Panc1 (cell line): ENCODE measurements around the gene CSKMT. TPM values are rescaled to one million over a fixed set of nuclear protein-coding genes. Genes with fewer than 3 reads are reported as not detected.
A peak's percentile ranks its signal among the peaks of the same experiment; 100 is the strongest.

Source experiments
- ATAC-seq: fragments of 200-7000 bp; cut with Tn5 transposase; 2 replicates; pipeline ENCODE4 v1.9.1; 2020; ENCODE audit warnings: mild to moderate bottlenecking, moderate library complexity
- BruUV-seq: library from RNA; stranded (reverse); fragments of 400-500 nt; replicated peaks from 2 replicates; lab custom pipeline; 2021; lab: Mats Ljungman, UMichigan
- CTCF ChIA-PET: fragments of 300-600 bp; sonication (Branson Sonifier 250); formaldehyde crosslinking; loops from one replicate; lab custom pipeline; 2022; ENCODE audit warnings: antibody characterized with exemption; lab: Charles Lee
- POLR2A ChIA-PET: fragments of 300-600 bp; sonication (Branson Sonifier 250); formaldehyde crosslinking; loops from one replicate; lab custom pipeline; 2022; ENCODE audit warnings: antibody characterized with exemption; lab: Charles Lee
- DNase-seq: peaks from one replicate; pipeline ENCODE4 v3.0.0-alpha.2; 2010; ENCODE audit warnings: low read depth, low spot score
- H3K27ac ChIP-seq: 2 replicates; pipeline ENCODE4 v1.5.1; 2011; ENCODE audit warnings: mild to moderate bottlenecking, low read length, inconsistent platforms
- H3K27me3 ChIP-seq: fragments of 200-500 bp; sonication (Bioruptor generic); 2 replicates; pipeline ENCODE4 v1.6.0; 2014; ENCODE audit warnings: low read length, inconsistent platforms; ENCODE audit not compliant: control insufficient read depth, insufficient read depth
- H3K36me3 ChIP-seq: fragments of 200-500 bp; sonication (Bioruptor generic); 2 replicates; pipeline ENCODE4 v1.5.1; 2014; ENCODE audit warnings: inconsistent platforms, mild to moderate bottlenecking, low read length, moderate library complexity; ENCODE audit not compliant: control insufficient read depth, insufficient read depth
- H3K4me1 ChIP-seq: 2 replicates; pipeline ENCODE4 v1.5.1; 2011; ENCODE audit warnings: inconsistent platforms, mild to moderate bottlenecking, low read length, moderate library complexity; ENCODE audit not compliant: control insufficient read depth, insufficient read depth
- H3K4me3 ChIP-seq, 2 experiments: 2 replicates each; pipeline ENCODE4 v1.5.1; 2011 to 2012; ENCODE audit warnings: low read depth in 2 of 2, low read length in 2 of 2, mild to moderate bottlenecking in 2 of 2, inconsistent platforms in 1 of 2, moderate library complexity in 1 of 2
- H3K9me3 ChIP-seq: fragments of 200-500 bp; sonication (Bioruptor generic); 2 replicates; pipeline ENCODE4 v1.5.1; 2014; ENCODE audit warnings: low read depth, mild to moderate bottlenecking, inconsistent platforms, low read length, moderate library complexity; ENCODE audit not compliant: control insufficient read depth, insufficient read depth
- POLR2AphosphoS5 ChIP-seq: IDR thresholded peaks from 2 replicates; pipeline ENCODE4 v1.6.1; 2012; ENCODE audit warnings: mild to moderate bottlenecking, low read depth, low read length, moderate library complexity
- SIN3A ChIP-seq: IDR thresholded peaks from 2 replicates; pipeline ENCODE4 v1.6.1; 2012; ENCODE audit warnings: low read depth, mild to moderate bottlenecking, low read length, moderate library complexity, borderline replicate concordance; ENCODE audit not compliant: insufficient read depth
- TCF7L2 ChIP-seq: IDR thresholded peaks from 2 replicates; pipeline ENCODE4 v1.6.1; 2011; ENCODE audit warnings: mild to moderate bottlenecking, low read depth, low read length, inconsistent platforms
- in situ Hi-C: cut with HindIII; loops from 2 replicates; pipeline ENCODE4 v1.10.0; 2016; ENCODE audit warnings: low sequenced_read_pairs, low pct_unique_long_range_greater_than_20kb
- intact Hi-C: fragments of 100-400 bp; cut with micrococcal nuclease; formaldehyde crosslinking; loops from one replicate; pipeline ENCODE4 v1.10.0; 2022; ENCODE audit not compliant: unreplicated experiment
- total RNA-seq: library from RNA; stranded (reverse); gene quantifications from one replicate; pipeline ENCODE4 v1.2.1, GENCODE V29; 2021; ENCODE audit not compliant: unreplicated experiment
- TF ChIP-seq, protein P1 (sequence below), 2 experiments: IDR thresholded peaks; 2 replicates each; pipeline ENCODE4 v1.6.1; 2011 to 2012; ENCODE audit warnings: low read depth in 2 of 2, control low read depth in 1 of 2, low read length in 1 of 2, mild to moderate bottlenecking in 1 of 2, moderate library complexity in 1 of 2; ENCODE audit not compliant: insufficient read depth in 1 of 2
- TF ChIP-seq, protein P2 (sequence below): fragments of 450-650 bp; IDR thresholded peaks from 2 replicates; pipeline ENCODE4 v1.5.1; 2017; ENCODE audit warnings: mild to moderate bottlenecking

The CSKMT gene
- total RNA-seq, 1 experiment from 2014 or later = 36.9 TPM

DNA sequence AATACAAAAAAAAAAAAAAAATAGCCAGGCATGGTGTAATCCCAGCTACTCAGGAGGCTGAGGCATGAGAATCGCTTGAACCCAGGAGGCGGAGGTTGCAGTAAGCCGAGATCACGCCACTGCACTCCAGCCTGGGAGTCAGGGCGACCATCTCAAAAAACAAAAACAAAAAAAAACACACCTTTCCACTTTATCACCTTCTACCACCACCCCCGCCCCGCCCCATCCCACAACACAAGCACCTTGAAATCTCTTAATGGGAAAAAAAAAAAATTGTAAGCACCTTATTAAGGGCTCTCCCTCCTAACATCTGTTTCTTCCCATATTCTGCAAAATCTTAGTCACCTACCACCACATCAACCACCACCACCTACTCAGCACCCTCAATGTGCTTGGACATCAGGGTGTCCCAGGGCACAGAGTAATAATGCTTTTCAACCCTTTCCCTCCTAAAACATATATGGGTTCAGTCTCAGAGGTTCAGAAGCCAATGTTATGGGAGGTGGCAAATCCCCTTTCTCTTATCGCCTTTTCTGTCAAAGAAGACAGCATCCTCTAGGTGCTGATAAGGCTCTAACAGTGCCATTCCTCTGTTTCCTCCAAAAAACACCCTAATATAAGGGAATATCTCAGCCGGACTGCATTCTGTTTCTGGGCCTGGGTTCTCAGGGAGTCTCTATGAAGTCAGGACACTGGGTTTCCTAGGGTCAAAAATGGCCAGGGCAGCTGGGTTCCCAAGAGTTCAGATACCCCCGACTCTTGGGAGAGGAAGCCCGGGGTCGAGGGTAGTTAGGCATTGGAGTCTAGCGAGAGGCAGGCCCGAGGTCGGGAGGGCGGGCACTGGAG, 12.7 kb upstream of the CSKMT start:
- in situ Hi-C loops = no loop called here
- Histone ChIP-seq H3K27me3 (no peaks in the 10 kb centered on the region), H3K4me3 (peak overlapping the region; percentile 86 to 93), H3K9me3 (no peaks in the 10 kb centered on the region), H3K36me3 (0 out of 2 replicates have a peak, but pooled peaks cover 5% of the 10 kb centered on the region), H3K4me1 (peaks cover 8% of the 10 kb centered on the region), H3K27ac (peak overlapping the region; percentile 97)
- DNase-seq (no peak), ATAC-seq (no peak)
- ChIA-PET CTCF (interaction anchor here (0.6 kb wide), 1 partner anchor 13 kb away, joined by 3 read pairs; no protein-coding TSS in a partner anchor), POLR2A (interaction anchor here (0.6 to 1.1 kb wide), 4 partner anchors 12 to 17 kb away, joined by 4 to 9 read pairs (median 4); partner anchors contain the start of genes C11orf98 and CSKMT)
- intact Hi-C loops = no loop called here
- TF ChIP-seq TCF7L2 (no peak), SIN3A (no peak), POLR2AphosphoS5 (no peak)
- TF ChIP-seq, protein P1, sequence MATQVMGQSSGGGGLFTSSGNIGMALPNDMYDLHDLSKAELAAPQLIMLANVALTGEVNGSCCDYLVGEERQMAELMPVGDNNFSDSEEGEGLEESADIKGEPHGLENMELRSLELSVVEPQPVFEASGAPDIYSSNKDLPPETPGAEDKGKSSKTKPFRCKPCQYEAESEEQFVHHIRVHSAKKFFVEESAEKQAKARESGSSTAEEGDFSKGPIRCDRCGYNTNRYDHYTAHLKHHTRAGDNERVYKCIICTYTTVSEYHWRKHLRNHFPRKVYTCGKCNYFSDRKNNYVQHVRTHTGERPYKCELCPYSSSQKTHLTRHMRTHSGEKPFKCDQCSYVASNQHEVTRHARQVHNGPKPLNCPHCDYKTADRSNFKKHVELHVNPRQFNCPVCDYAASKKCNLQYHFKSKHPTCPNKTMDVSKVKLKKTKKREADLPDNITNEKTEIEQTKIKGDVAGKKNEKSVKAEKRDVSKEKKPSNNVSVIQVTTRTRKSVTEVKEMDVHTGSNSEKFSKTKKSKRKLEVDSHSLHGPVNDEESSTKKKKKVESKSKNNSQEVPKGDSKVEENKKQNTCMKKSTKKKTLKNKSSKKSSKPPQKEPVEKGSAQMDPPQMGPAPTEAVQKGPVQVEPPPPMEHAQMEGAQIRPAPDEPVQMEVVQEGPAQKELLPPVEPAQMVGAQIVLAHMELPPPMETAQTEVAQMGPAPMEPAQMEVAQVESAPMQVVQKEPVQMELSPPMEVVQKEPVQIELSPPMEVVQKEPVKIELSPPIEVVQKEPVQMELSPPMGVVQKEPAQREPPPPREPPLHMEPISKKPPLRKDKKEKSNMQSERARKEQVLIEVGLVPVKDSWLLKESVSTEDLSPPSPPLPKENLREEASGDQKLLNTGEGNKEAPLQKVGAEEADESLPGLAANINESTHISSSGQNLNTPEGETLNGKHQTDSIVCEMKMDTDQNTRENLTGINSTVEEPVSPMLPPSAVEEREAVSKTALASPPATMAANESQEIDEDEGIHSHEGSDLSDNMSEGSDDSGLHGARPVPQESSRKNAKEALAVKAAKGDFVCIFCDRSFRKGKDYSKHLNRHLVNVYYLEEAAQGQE (IDR thresholded peaks at IDR 0.05; ENCODE audit: insufficient read depth in 1 of 2, low read depth in 2 of 2, low read length in 1 of 2) = no peak
- TF ChIP-seq, protein P2, sequence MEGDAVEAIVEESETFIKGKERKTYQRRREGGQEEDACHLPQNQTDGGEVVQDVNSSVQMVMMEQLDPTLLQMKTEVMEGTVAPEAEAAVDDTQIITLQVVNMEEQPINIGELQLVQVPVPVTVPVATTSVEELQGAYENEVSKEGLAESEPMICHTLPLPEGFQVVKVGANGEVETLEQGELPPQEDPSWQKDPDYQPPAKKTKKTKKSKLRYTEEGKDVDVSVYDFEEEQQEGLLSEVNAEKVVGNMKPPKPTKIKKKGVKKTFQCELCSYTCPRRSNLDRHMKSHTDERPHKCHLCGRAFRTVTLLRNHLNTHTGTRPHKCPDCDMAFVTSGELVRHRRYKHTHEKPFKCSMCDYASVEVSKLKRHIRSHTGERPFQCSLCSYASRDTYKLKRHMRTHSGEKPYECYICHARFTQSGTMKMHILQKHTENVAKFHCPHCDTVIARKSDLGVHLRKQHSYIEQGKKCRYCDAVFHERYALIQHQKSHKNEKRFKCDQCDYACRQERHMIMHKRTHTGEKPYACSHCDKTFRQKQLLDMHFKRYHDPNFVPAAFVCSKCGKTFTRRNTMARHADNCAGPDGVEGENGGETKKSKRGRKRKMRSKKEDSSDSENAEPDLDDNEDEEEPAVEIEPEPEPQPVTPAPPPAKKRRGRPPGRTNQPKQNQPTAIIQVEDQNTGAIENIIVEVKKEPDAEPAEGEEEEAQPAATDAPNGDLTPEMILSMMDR = no peak
- no TSS peak for BruUV-seq

DNA sequence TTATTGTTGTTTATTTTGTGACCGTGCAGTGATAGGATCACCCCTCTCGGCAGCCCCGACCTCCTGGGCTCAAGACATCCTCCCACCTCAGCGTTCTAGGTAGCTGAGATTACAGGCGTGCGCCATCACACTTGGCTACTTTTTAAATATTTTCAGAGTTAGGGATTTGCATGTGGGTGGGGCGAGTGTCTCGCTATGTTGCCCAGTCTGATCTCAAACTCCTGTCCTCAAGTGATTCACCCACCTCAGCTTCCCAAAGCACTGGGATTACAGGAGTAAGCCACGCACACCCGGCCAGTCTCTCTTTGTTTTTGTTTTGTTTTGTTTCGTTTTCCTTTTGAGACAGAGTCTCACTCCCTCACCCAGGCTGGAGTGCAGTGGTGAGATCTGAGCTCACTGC, 10.8 kb upstream of the CSKMT start:
- POLR2A ChIA-PET = interaction anchor here (1.9 kb wide), 1 partner anchor 11 kb away, joined by 10 read pairs; the partner anchor contains the start of genes C11orf98 and CSKMT

More for the DNA sequence above, 10.8 kb upstream of the CSKMT start:
- intact Hi-C loops = no loop called here
- CTCF ChIA-PET = interaction anchor here (0.6 kb wide), 1 partner anchor 483 kb away, joined by 7 read pairs; no protein-coding TSS in a partner anchor
- Histone ChIP-seq H3K9me3 (no peaks in the 10 kb centered on the region), H3K36me3 (0 out of 2 replicates have a peak, but pooled peaks cover 5% of the 10 kb centered on the region), H3K4me3 (peak overlapping the region; percentile 29 to 93; a peak in 2 of 4 replicates), H3K4me1 (no peaks in the 10 kb centered on the region; the same call in 1 of the 2 replicates), H3K27me3 (no peaks in the 10 kb centered on the region), H3K27ac (peak overlapping the region; percentile 10)
- in situ Hi-C loops = no loop called here
- ATAC-seq = no peak
- no peak for TF ChIP-seq TCF7L2
- TF ChIP-seq, protein P1 (IDR thresholded peaks at IDR 0.05; ENCODE audit: insufficient read depth in 1 of 2, low read depth in 2 of 2, low read length in 1 of 2) = no peak
- BruUV-seq = no TSS peak
- no peak for DNase-seq
